Keratinocyte (primary cell): ENCODE measurements around the gene DLL3. TPM values are rescaled to one million over a fixed set of nuclear protein-coding genes. Genes with fewer than 3 reads are reported as not detected.

Source experiments
- DNase-seq: peaks from one replicate; pipeline ENCODE4 v3.0.0-alpha.2; 2011; ENCODE audit warnings: low read depth, missing footprints, low spot score
- FAIRE-seq: peaks from 2 replicates; lab custom pipeline; 2011; peaks lifted over from hg19 to GRCh38; lab: Jason Lieb, UNC
- H2AFZ ChIP-seq: 2 replicates; pipeline ENCODE4 v1.6.0; 2012; ENCODE audit warnings: low read length, control low read depth, inconsistent platforms; ENCODE audit not compliant: control insufficient read depth
- H3K27ac ChIP-seq: 2 replicates; pipeline ENCODE4 v1.5.1; 2011; ENCODE audit warnings: low read length; ENCODE audit not compliant: control insufficient read depth, insufficient read depth
- H3K27me3 ChIP-seq: 3 replicates; pipeline ENCODE4 v1.6.0; 2011; ENCODE audit warnings: low read length; ENCODE audit not compliant: control insufficient read depth, insufficient read depth; ENCODE audit errors: extremely low read depth
- H3K36me3 ChIP-seq, 2 experiments: 2 replicates in 1 of 2; 3 replicates in 1 of 2; pipeline ENCODE4 v1.5.1; 2011; ENCODE audit warnings: low read length in 2 of 2, mild to moderate bottlenecking in 1 of 2; ENCODE audit not compliant: control insufficient read depth in 2 of 2, insufficient read depth in 2 of 2; ENCODE audit errors: extremely low read depth in 1 of 2
- H3K4me1 ChIP-seq: 3 replicates; pipeline ENCODE4 v1.5.1; 2011; ENCODE audit warnings: low read length; ENCODE audit not compliant: control insufficient read depth, insufficient read depth; ENCODE audit errors: extremely low read depth
- H3K4me2 ChIP-seq: 3 replicates; pipeline ENCODE4 v1.6.0; 2011; ENCODE audit warnings: low read depth, low read length; ENCODE audit not compliant: control insufficient read depth, insufficient read depth; ENCODE audit errors: extremely low read depth
- H3K4me3 ChIP-seq, 3 experiments: fragments of 200-600 bp in 1 of 3; sonication (generic) in 1 of 3; 2 replicates in 2 of 3; 3 replicates in 1 of 3; pipeline ENCODE4 v1.5.1; 2011 to 2016; ENCODE audit warnings: low read length in 3 of 3, mild to moderate bottlenecking in 3 of 3, control low read depth in 2 of 3, inconsistent platforms in 1 of 3, low read depth in 1 of 3, mixed read lengths in 1 of 3, mixed run types in 1 of 3, moderate library complexity in 1 of 3; ENCODE audit not compliant: control insufficient read depth in 2 of 3, insufficient read depth in 2 of 3; ENCODE audit errors: extremely low read depth in 1 of 3
- H3K79me2 ChIP-seq: 2 replicates; pipeline ENCODE4 v1.6.0; 2012; ENCODE audit warnings: low read length; ENCODE audit not compliant: control insufficient read depth, insufficient read depth
- H3K9ac ChIP-seq: 3 replicates; pipeline ENCODE4 v1.6.0; 2011; ENCODE audit warnings: low read length; ENCODE audit not compliant: control insufficient read depth, insufficient read depth; ENCODE audit errors: extremely low read depth
- H3K9me1 ChIP-seq: 3 replicates; pipeline ENCODE4 v1.6.0; 2011; ENCODE audit warnings: low read length; ENCODE audit not compliant: control insufficient read depth, insufficient read depth; ENCODE audit errors: extremely low read depth
- H3K9me3 ChIP-seq: 2 replicates; pipeline ENCODE4 v1.5.1; 2012; ENCODE audit warnings: low read depth, low read length; ENCODE audit not compliant: control insufficient read depth
- H4K20me1 ChIP-seq: 3 replicates; pipeline ENCODE4 v1.6.0; 2011; ENCODE audit warnings: low read length; ENCODE audit not compliant: control insufficient read depth, insufficient read depth; ENCODE audit errors: extremely low read depth
- CTCF ChIP-seq, 3 experiments: IDR thresholded peaks in 1 of 3; conservative IDR thresholded peaks in 1 of 3; optimal IDR thresholded peaks in 1 of 3; 2 replicates in 2 of 3; 3 replicates in 1 of 3; pipeline versions ENCODE3 to v1.5.1; 2011; ENCODE audit warnings: low read length in 3 of 3, mild to moderate bottlenecking in 3 of 3, moderate library complexity in 2 of 3, control low read depth in 1 of 3, inconsistent platforms in 1 of 3; ENCODE audit not compliant: insufficient read depth in 2 of 3; ENCODE audit errors: extremely low read depth in 1 of 3
- EZH2 ChIP-seq: IDR thresholded peaks from one replicate; pipeline ENCODE4 v1.6.1; 2012; ENCODE audit warnings: inconsistent platforms, mild to moderate bottlenecking, low read length, moderate library complexity
- dilution Hi-C: fragments of 300-500 bp; cut with MboI; formaldehyde crosslinking; loops from one replicate; pipeline ENCODE4 v1.7.0; 2020; ENCODE audit warnings: low sequenced_read_pairs; ENCODE audit not compliant: extremely low pct_ligation_motif_present
- polyA plus RNA-seq, 5 experiments: library from polyadenylated mRNA; depleted of rRNA in 3 of 5; stranded (reverse) in 3 of 5; stranded (forward) in 1 of 5; unstranded in 1 of 5; fragments of >200 nt; gene quantifications; 1 replicate in 1 of 5; 2 replicates in 3 of 5; 3 replicates in 1 of 5; pipeline versions ENCODE4 v1.2.1 to v1.2.3, GENCODE V29; 2011 to 2012; ENCODE audit warnings: missing spikeins in 2 of 5, low read depth in 1 of 5, low replicate concordance in 1 of 5

The DLL3 gene
- polyA plus RNA-seq, 1 donor (not counting 4 experiments of a cell fraction or from before 2014, with no cell fraction given): 0.89 TPM

GRCh38 chr19:39500543-39500942 lies 1.8 kb downstream of the DLL3 start:
- TF ChIP-seq CTCF (optimal IDR thresholded peaks at IDR 0.05 in 1 of 3, IDR thresholded peaks at IDR 0.05 in 1 of 3, conservative IDR thresholded peaks at IDR 0.05 in 1 of 3; ENCODE audit: extremely low read depth in 1 of 3, insufficient read depth in 2 of 3, low read length in 3 of 3) (no peak), EZH2 (no peak)
- no peak overlapping the region for H3K9ac ChIP-seq
- no peaks in the 10 kb centered on the region for H3K36me3 ChIP-seq
- no peak overlapping the region for H2AFZ ChIP-seq
- DNase-seq (no peak), FAIRE-seq (no peak)
- H3K4me3 ChIP-seq: no peak overlapping the region
- no peak overlapping the region for H3K27ac ChIP-seq
- H3K79me2 ChIP-seq: no peaks in the 10 kb centered on the region
- no peaks in the 10 kb centered on the region for H4K20me1 ChIP-seq
- peaks cover 54% of the 10 kb centered on the region for H3K27me3 ChIP-seq
- dilution Hi-C loops: no loop called here
- no peak overlapping the region for H3K4me2 ChIP-seq
- peaks cover 6% of the 10 kb centered on the region for H3K4me1 ChIP-seq
- H3K9me3 ChIP-seq: no peaks in the 10 kb centered on the region
- peaks cover 2% of the 10 kb centered on the region for H3K9me1 ChIP-seq

GRCh38 chr19:39501340-39501739 lies 2.6 kb downstream of the DLL3 start:
- H3K4me2 ChIP-seq: no peak overlapping the region
- FAIRE-seq (no peak), DNase-seq (no peak)
- H3K27me3 ChIP-seq: peaks cover 57% of the 10 kb centered on the region
- no peaks in the 10 kb centered on the region for H3K36me3 ChIP-seq
- no peak overlapping the region for H3K9ac ChIP-seq
- peaks cover 6% of the 10 kb centered on the region for H3K4me1 ChIP-seq
- no peaks in the 10 kb centered on the region for H4K20me1 ChIP-seq
- dilution Hi-C loops: no loop called here
- no peaks in the 10 kb centered on the region for H3K9me3 ChIP-seq
- no peak overlapping the region for H3K27ac ChIP-seq
- no peak for TF ChIP-seq EZH2
- H3K9me1 ChIP-seq: peaks cover 2% of the 10 kb centered on the region
- no peaks in the 10 kb centered on the region for H3K79me2 ChIP-seq
- H2AFZ ChIP-seq: no peak overlapping the region
- H3K4me3 ChIP-seq: no peak overlapping the region
